ENCODE results near the gene HPSE2.

DNA sequence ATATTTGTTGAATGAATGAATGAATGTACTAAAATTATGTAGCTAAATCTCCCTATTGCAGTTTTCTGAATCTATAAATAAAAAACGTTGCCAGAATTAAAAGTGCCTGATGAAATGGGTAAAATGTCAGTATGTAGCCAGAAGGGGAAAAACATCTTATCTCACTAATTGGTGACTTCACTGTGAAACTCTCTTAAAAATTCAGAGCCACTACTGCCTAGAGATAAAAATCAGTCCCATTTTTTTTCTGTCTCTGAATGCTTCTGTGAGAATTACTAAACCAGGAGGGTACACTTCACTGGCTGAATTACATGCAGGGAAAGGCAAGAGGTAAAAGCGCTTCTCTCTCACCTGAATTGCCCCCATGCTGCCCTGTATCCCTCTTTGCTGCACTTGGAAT is 719.3 kb downstream of the HPSE2 start:
- TF ChIP-seq, protein P1, sequence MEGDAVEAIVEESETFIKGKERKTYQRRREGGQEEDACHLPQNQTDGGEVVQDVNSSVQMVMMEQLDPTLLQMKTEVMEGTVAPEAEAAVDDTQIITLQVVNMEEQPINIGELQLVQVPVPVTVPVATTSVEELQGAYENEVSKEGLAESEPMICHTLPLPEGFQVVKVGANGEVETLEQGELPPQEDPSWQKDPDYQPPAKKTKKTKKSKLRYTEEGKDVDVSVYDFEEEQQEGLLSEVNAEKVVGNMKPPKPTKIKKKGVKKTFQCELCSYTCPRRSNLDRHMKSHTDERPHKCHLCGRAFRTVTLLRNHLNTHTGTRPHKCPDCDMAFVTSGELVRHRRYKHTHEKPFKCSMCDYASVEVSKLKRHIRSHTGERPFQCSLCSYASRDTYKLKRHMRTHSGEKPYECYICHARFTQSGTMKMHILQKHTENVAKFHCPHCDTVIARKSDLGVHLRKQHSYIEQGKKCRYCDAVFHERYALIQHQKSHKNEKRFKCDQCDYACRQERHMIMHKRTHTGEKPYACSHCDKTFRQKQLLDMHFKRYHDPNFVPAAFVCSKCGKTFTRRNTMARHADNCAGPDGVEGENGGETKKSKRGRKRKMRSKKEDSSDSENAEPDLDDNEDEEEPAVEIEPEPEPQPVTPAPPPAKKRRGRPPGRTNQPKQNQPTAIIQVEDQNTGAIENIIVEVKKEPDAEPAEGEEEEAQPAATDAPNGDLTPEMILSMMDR (IDR thresholded peaks at IDR 0.05; ENCODE audit: low read depth, low read length), result no peak
- no peak for TF ChIP-seq EZH2phosphoT487 (IDR thresholded peaks at IDR 0.05; ENCODE audit: low read depth)
